Effector memory CD4-positive, alpha-beta T cell (primary cell): Measurements from ENCODE around the gene PAOX.
"Not testable (repeated sequence)": the region's sequence is repeated elsewhere in the genome, so short reads cannot be mapped to it uniquely, and the experiment has no call there.

ENCODE experiments used
- DNase-seq, 3 donors: peaks; one replicate each; pipeline ENCODE4 v3.0.0-alpha.2; 2020
- H3K27ac ChIP-seq: 2 replicates; pipeline ENCODE4 v1.7.0; 2013; ENCODE audit warnings: mild to moderate bottlenecking, low read length, moderate library complexity; ENCODE audit not compliant: insufficient read depth, poor library complexity, severe bottlenecking
- H3K27me3 ChIP-seq: replicated peaks from 2 replicates; pipeline ENCODE4 v1.7.0; 2013; ENCODE audit warnings: mild to moderate bottlenecking, low read length; ENCODE audit not compliant: insufficient read depth, control insufficient read depth, poor library complexity, severe bottlenecking
- H3K36me3 ChIP-seq: 2 replicates; pipeline ENCODE4 v1.7.0; 2013; ENCODE audit warnings: mild to moderate bottlenecking, low read length, moderate library complexity; ENCODE audit not compliant: control insufficient read depth, insufficient read depth
- H3K4me1 ChIP-seq: 2 replicates; pipeline ENCODE4 v1.7.0; 2013; ENCODE audit warnings: low read length, mild to moderate bottlenecking; ENCODE audit not compliant: control insufficient read depth, insufficient read depth, poor library complexity, severe bottlenecking
- H3K4me3 ChIP-seq: 2 replicates; pipeline ENCODE4 v1.7.0; 2013; ENCODE audit warnings: low read length, low read depth, mild to moderate bottlenecking; ENCODE audit not compliant: insufficient read depth, poor library complexity, severe bottlenecking
- H3K9me3 ChIP-seq: 2 replicates; pipeline ENCODE4 v1.7.0; 2013; ENCODE audit warnings: mild to moderate bottlenecking, low read length, moderate library complexity; ENCODE audit not compliant: control insufficient read depth

Gene PAOX

DNA sequence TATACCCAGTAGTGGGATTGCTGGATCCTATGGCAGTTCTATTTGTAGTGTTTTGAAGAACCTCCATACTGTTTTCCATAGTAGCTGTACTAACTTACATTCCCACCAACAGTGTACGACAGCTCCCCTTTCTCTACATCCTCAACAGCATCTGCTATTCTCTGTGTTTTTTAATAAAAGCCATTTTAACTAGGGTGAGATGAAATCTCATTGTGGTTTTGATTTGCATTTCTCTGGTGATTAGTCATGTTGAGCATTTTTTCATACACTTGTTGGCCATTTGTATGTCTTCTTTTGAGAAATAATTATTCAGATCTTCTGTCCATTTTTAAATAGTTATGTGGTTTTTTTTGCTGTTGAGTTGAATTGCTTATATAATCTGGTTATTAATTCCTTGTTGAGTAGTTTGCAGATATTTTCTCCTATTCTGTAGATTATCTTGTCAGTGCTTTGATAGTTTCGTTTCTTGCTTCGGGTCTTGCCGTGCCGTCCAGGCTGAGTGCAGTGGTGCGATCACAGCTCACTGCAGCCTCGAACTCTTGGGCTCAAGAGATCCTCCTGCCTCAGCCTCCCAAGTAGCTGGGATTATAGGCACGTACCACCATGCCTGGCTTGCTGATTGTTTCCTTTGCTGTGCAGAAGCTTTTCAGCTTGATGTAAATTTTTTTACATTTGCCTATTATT is 26.9 kb downstream of the PAOX start:
- H3K27ac ChIP-seq, result no peak overlapping the region
- H3K36me3 ChIP-seq, result peaks cover 49% of the 10 kb centered on the region
- DNase-seq, result no peak
- H3K27me3 ChIP-seq, result no peaks in the 10 kb centered on the region
- H3K4me3 ChIP-seq, result no peak overlapping the region
- H3K9me3 ChIP-seq, result no peaks in the 10 kb centered on the region
- H3K4me1 ChIP-seq, result peaks cover 3% of the 10 kb centered on the region

DNA sequence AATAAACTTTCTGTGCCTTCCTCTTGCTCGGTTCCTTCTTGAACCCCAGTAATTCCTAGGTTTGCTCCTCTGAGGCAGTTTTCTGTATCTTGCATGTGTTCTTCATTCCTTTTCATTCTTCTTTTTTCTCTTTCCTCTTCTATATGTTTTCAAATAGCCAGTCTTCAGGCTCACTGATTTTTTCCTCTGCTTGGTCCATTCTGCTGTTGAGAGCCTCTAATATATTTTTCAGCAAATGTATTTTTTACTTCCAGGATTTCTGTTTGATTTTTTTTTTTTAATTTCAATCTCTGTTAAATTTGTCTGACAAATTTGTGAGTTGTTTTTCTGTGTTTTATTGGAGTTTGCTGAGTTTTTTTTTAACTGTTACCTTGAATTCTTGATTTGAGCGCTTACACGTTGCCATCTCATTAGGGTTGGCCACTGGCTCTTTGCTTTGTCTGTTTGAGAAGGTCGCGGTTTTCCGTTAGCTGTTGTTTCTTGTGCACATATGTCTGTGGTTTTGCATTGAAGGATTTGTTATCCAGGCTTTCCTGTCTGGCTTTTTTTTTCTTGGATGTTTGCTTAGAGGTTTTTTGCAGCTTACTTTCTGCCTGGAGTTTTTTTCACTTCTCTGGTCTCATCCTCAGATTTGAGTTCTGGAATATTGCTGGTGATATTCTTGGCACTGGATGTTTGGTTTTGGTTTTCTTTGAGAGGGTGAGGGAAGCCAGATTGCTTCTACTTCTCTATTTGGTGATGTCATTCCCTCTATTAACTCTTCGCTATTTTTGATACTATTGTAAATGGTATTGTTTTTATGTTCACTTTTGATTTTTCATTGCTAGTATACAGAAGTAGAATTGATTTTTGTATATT is 32.7 kb downstream of the PAOX start:
- H3K9me3 ChIP-seq, result peaks cover 5% of the 10 kb centered on the region
- H3K27ac ChIP-seq, result no peak overlapping the region
- DNase-seq, result no peak
- H3K4me3 ChIP-seq, result no peak overlapping the region
- peaks cover 60% of the 10 kb centered on the region for H3K36me3 ChIP-seq
- H3K4me1 ChIP-seq, result no peaks in the 10 kb centered on the region
- H3K27me3 ChIP-seq, result no peaks in the 10 kb centered on the region

DNA sequence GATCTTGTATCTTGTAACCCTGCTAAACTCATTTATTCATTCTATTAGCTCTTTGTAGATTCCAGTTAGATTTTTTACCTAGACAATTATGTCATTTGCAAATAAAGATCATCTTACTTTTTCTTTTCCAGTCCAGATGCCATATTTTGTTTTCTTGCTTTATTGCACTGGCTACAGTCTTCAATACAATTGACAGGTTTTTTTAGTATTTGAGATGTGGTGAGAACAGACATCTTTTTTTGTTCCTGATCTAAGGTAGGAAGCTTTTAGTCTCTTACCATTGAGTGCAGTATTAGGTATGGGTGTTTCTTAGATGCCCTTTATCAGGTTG is 33.3 kb downstream of the PAOX start:
- peaks cover 60% of the 10 kb centered on the region for H3K36me3 ChIP-seq
- no peak overlapping the region for H3K27ac ChIP-seq

GRCh38 chr10:133414401-133414800 is 35.3 kb downstream of the PAOX start:
- not testable (repeated sequence) for H3K9me3 ChIP-seq, H3K4me1 ChIP-seq, DNase-seq, H3K27ac ChIP-seq, H3K4me3 ChIP-seq, H3K27me3 ChIP-seq
- H3K36me3 ChIP-seq, result peaks cover 50% of the 10 kb centered on the region

More for the DNA sequence above, 33.3 kb downstream of the PAOX start:
- Histone ChIP-seq H3K27me3 (no peaks in the 10 kb centered on the region), H3K9me3 (peaks cover 5% of the 10 kb centered on the region), H3K4me1 (no peaks in the 10 kb centered on the region), H3K4me3 (no peak overlapping the region)
- no peak for DNase-seq

DNA sequence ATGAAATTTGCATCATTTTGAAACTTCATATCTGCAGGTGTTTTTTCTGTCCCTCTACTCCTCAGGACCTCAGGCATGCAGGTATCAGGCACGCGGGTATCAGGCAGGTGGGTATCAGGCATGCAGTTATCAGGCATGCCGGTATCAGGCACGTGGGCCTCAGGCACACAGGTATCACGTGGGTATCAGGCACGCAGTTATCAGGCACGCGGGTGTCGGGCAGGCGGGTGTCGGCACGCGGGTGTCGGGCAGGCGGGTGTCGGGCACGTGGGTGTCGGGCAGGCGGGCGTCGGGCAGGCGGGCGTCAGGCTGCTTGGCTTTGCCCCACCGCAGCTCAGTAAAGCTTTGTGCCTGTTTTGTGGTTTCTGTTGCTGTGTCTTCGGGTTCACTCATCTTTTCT is 36.7 kb downstream of the PAOX start:
- no peaks in the 10 kb centered on the region for H3K4me1 ChIP-seq
- H3K4me3 ChIP-seq, result no peak overlapping the region
- H3K27ac ChIP-seq, result no peak overlapping the region
- peaks cover 5% of the 10 kb centered on the region for H3K9me3 ChIP-seq
- no peaks in the 10 kb centered on the region for H3K27me3 ChIP-seq
- DNase-seq, result no peak
- peaks cover 44% of the 10 kb centered on the region for H3K36me3 ChIP-seq

GRCh38 chr10:133418289-133418993 is 39.4 kb downstream of the PAOX start:
- H3K36me3 ChIP-seq, result peaks cover 20% of the 10 kb centered on the region
- peaks cover 5% of the 10 kb centered on the region for H3K4me1 ChIP-seq
- H3K27ac ChIP-seq, result no peak overlapping the region
- no peak overlapping the region for H3K4me3 ChIP-seq
- peaks cover 11% of the 10 kb centered on the region for H3K27me3 ChIP-seq
- DNase-seq, result no peak
- H3K9me3 ChIP-seq, result no peaks in the 10 kb centered on the region

DNA sequence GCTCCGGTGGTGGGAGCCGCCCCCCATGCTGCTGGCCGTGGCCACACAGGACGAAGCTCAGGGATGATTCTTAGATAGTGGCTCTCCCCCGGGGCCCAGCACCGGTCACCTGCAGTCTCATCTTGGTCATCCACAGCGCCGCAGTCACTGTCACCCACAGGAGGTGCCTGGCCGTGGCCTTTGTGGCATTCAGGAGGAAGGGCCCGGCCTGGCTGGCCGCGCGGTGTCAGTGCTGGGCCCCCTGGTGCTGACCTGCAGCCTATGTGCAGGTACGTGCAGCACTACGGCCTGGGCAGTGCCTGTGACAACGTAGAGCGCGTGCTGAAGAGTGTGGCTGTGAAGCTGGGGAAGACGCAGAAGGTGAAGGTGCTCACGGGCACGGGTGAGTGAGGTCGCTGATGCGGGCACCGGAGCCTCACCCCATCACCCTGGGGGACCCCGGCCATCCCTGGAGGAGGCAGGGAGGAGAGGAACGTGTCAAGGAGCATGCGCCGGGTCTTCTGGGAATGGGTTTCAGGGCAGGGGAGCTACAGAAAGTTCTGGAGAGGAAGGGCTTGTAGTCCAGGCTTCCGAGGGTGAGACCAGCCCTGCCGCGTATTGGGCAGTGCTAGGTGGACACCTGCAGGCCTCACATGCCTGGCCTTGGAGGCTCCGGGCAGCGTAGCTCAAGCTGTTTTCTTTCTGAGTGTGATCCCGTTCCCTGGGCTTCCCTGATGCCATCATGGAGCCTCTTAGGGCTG is 40.3 kb downstream of the PAOX start:
- no peak for DNase-seq
- H3K4me3 ChIP-seq, result no peak overlapping the region
- H3K27me3 ChIP-seq, result peaks cover 11% of the 10 kb centered on the region
- H3K27ac ChIP-seq, result no peak overlapping the region
- peaks cover 7% of the 10 kb centered on the region for H3K4me1 ChIP-seq
- no peaks in the 10 kb centered on the region for H3K9me3 ChIP-seq
- H3K36me3 ChIP-seq, result peaks cover 20% of the 10 kb centered on the region

DNA sequence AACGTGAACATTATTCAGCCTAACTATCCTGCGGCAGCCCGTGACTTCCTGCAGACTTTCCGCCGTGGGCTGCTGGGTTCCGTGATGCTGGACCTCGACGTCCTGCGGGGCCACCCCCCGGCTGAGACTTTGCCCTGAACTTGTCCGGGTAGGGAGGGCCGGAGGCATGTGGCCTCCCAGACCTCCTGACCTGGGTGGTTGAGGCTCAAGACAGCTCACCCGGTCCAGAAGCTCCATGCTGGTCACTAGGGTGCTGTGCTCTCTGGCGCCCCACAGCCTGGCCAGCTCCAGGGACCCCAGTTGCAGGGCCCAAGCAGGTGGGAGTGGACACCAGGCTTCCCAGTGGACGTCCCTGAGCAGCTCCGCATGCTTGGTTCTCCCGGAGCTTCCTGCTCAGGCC is 41.0 kb downstream of the PAOX start:
- Histone ChIP-seq H3K27me3 (peaks cover 11% of the 10 kb centered on the region), H3K27ac (no peak overlapping the region), H3K4me1 (peaks cover 7% of the 10 kb centered on the region), H3K9me3 (no peaks in the 10 kb centered on the region), H3K4me3 (no peak overlapping the region), H3K36me3 (peaks cover 19% of the 10 kb centered on the region)
- no peak for DNase-seq

DNA sequence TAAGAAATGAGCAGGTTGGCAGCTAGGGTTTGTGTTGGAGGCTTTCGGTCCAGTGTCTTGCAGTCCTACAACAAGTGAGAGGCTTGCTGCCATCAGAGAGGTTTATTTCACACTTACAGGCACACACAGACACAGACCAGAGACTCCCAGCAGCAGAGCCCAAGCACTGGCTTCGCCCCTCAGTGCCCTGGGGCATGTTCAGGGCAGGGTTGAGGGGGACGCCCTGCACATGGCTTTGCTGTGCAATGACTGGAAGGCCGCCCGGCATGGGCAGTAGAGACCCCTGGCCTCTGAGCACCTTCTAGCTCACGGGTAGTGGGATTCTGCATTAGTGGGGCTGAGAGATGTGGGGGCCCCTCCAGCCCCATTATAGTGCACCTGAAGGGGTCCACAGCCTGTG is 41.5 kb downstream of the PAOX start:
- H3K27me3 ChIP-seq, result peaks cover 11% of the 10 kb centered on the region
- H3K9me3 ChIP-seq, result no peaks in the 10 kb centered on the region
- H3K4me3 ChIP-seq, result no peak overlapping the region
- DNase-seq, result no peak
- H3K27ac ChIP-seq, result no peak overlapping the region
- H3K36me3 ChIP-seq, result peaks cover 13% of the 10 kb centered on the region
- H3K4me1 ChIP-seq, result peaks cover 7% of the 10 kb centered on the region
